Iris pigment epithelial cell (primary cell): Measurements from ENCODE around the gene GOLGA8J.
A peak's percentile ranks its signal among the peaks of the same experiment; 100 is the strongest.
"Not testable (repeated sequence)": the region's sequence is repeated elsewhere in the genome, so short reads cannot be mapped to it uniquely, and the experiment has no call there.

Experiments
- DNase-seq: peaks from one replicate; pipeline ENCODE4 v3.0.0-alpha.2; 2011; ENCODE audit warnings: low read depth

Gene GOLGA8J

GRCh38 chr15:30080816-30081215 lies 1.9 kb upstream of the GOLGA8J start:
- peak; percentile 74 for DNase-seq

- not testable (repeated sequence) for DNase-seq
These were observed 15.1 kb downstream of the GOLGA8J start for GRCh38 chr15:30097827-30098226.

- DNase-seq = not testable (repeated sequence)
These were observed 20.1 kb downstream of the GOLGA8J start for GRCh38 chr15:30102890-30103289.

- DNase-seq = not testable (repeated sequence)
These were observed 21.3 kb downstream of the GOLGA8J start for GRCh38 chr15:30103941-30104507.

GRCh38 chr15:30110591-30110990 lies 27.8 kb downstream of the GOLGA8J start:
- not testable (repeated sequence) for DNase-seq

GRCh38 chr15:30130066-30130465 lies 47.3 kb downstream of the GOLGA8J start:
- DNase-seq = peak; percentile 3

GRCh38 chr15:30134751-30135150 lies 52.0 kb downstream of the GOLGA8J start, which contains the start of gene GOLGA8T:
GOLGA8T (plus strand) TSS chr15:30135051; CDS start chr15:30135149, 98 bp downstream.
- DNase-seq = not testable (repeated sequence)
